ENCODE measurements around the gene SKIDA1.

SKIDA1 gene

DNA sequence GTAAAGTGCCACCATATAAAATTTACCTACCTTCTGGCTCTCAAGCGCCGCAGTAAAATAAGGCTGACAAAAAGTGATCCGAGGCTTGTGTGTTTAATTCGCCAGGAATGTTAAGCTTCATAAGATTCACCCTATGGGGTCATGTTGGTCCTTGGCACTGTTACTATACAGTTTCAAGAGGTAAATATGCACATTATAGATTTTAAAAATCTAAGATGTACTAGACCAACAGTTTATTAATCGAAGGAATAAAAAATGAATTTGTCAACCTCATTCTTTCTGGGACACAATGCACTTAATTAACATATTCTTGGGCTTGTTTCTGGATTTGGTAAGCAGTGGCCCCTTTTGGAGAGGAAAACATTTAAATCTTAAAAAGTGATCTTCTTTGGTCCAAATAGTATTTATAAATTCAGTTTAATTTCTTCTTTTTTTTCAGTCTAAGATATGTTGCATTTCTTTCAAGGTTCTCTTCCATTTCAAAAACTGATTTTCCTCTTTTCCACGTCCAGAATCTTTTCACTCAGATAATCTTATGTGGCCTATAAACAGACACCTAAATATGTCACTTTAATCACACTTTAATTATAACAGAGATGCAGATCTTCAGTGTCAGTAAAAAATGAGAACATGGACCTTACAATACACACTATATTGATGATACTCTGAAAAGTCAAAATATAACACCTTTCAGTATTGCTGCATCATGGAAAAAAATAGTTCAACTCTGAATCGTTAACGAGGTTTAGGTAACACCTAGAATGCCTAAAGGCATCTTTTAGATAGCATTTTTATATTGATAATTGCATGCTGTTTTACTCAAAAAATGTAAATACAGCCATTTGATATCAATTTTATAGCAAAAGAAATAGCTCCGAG lies 3.8 kb upstream of the SKIDA1 start:
- no peak for DNase-seq (ENCODE audit: low spot score)

GRCh38 chr10:21528236-21529031 lies 3.0 kb upstream of the SKIDA1 start:
- no peak for DNase-seq (ENCODE audit: low spot score)

GRCh38 chr10:21527598-21528235 lies 2.2 kb upstream of the SKIDA1 start:
- peak; percentile 42 for DNase-seq (ENCODE audit: low spot score)

DNA sequence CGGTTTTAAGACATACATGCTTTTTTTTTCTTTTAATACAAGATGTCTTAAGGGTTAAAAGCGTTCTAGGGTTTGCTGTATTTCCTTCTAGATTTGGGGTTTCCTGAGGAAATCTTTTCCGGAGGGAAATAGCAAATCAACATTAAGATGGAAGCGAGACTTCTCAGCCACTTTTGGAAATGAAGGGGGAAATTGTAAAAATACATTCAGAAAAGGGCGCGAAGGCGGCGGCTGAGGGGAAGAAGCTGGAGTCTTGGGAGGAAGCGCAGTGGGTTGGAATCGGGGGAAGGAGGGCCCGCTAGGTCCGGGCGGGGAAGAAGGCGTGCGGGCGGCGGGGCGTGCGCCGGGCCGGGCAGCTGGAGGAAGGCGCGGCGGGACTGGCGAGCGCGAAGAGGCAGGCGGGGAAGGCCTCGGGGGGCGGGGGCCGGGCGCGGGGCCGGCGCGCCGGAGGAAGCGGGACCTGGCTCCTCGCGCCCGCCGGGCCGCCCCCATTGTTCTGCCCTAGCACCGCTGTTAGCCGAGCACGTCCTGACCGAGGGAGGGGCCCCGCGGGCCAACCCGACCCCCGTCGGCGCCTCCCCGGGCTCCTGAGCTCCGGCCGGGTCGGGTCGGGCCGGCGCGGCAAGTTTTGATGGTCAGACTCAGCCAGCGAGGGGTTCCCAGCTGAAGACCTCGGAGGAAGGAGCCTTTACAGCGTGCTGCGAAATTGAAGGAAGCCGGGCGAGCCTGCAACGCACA lies 1.5 kb upstream of the SKIDA1 start:
- DNase-seq (ENCODE audit: low spot score), result peak; percentile 69

DNA sequence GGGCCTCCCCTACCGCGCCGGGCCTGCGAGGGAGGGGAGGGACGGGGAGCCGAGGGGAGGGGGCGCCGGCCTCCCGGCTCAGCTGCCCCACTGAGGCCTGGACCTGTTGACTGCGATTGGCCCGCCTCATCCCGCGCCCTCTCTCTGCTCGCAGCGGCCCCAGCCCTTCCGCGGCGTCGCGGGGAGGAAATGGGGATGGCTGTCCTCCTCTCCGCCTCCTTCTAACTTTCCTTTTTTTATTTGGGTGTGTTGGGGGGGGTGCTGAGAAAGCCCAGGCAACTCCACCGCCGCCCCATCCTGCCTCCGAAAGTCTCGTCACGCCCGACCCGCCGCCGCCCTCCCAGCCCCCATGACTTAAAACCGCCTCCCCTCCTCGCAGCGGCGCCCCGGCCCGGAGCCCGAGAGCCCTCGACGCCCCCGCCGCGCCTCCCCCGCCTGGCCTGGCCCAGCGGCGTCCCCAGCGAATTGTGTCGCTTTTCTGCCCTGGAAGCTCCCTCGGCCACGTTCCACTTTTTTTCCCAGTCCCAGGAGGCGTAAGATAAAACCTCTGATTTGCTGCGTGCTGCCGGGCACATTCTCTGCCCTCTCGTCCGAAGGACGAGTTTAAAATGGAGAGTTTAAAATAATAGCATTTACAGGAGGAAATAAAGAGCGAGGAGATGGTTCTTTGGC lies 842 bp upstream of the SKIDA1 start:
- DNase-seq (ENCODE audit: low spot score), result peak; percentile 85

DNA sequence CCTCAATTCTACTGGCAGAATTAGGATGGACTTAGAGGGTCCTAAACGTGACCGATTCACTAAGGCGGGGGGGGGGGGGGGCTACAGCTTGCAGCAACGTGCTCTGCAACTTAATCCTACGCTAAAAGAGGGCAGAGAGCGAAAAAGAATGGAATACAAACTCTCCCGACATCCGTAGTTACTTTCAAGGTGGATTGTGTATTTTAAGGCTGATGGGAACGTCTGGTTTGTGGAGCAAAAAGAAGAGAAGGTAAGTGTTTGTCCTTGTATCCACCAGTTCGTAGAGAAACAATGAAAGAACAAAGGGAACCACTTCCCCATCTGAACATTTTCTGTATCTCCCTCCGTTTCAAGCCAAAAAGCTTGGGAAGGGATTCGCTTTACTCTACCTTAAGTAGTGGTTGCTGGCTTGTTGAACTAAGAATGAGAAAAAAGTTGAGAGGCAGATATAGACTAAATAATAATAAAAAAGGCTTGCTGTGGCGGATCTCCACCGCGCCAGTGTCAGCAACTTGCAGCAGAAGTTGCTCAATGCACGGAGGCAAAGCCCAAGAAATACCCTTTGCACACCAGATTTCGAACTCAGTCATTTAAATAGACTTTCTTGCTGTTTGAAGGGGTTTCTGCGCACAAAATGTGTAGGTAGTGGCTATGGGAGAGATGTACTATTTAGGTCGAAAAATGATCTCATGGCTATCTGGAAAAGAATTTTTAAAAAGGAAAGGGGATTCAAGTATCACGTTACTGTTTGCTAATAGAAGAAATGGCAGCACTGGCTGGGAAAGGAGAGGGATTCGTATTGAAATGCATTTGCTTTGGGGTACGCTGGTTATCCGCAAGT lies 736 bp downstream of the SKIDA1 start:
- DNase-seq (ENCODE audit: low spot score), result peak; percentile 45

DNA sequence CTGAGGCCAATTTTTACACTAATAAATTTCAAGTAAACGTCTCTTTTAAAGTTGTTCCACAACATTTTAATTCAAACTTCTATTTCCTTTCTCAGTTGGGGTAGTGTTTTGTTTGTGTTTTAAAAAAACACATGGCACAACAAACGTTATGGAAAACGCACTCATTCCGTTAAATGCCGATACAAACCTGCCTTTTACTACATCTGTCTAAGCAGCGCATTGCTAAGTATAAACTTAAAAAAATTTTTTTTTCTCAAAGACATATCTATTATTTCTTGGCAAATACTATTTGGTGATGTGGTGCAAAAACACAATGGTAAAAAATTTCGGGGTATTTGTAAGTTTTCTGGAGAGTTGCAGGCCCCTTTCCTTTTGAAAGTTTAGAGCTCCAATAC lies 1.4 kb downstream of the SKIDA1 start:
- DNase-seq (ENCODE audit: low spot score), result no peak

GRCh38 chr10:21523557-21524008 lies 1.9 kb downstream of the SKIDA1 start:
- DNase-seq (ENCODE audit: low spot score), result no peak

GRCh38 chr10:21522631-21523406 lies 2.7 kb downstream of the SKIDA1 start:
- no peak for DNase-seq (ENCODE audit: low spot score)

DNA sequence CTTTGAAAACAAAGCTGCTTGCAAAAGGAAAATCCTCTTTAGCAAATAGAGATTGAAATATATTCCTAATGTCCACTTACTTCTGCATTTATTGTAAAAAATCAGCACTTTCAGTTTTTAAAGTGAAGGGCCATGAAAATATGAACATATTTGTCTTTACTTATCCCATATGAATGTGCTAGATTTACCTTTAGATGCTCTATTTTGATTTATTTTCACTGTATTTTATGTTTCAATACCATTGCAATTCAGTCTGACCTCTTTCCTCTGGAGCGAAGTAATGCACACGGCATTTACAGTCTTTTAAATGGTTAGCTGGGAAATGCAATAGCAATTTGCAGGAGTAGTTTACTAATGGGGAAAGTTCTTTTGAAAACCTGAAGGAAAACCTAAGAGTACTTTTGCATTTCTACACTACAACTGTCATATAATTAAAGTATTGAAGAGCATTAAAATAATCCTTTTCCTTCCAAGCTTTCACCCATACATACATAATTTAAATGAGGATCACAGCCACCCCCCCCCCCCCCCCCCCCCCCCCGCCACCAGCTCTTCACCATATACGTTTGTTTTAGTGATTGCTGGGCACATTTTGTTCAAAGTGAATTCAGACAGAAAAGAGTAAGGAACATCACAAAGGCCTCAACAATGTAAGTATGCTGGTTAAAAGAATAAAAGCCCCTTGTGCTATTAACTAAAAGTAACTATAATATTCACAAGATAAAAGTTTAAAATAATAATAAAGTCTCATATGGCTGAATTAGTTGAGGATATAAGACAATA lies 3.5 kb downstream of the SKIDA1 start:
- no peak for DNase-seq (ENCODE audit: low spot score)

DNA sequence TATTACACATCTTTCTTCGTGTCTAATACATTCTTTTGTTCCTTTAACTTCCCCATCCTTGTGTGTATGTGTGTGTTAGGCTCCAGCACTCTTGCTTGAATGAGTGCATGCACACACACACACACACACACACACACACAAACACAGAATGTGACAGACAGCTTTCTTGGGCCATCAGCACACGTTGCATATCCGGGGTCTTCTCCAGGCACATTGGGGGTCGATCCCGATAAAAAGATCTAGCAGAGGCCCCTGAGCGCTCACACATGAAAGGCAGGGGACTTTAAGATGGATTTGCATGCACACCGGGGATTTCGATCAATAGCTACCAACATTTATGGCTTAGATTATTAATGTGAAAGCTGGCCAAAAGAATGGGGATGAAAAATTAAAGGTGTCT lies 4.5 kb downstream of the SKIDA1 start:
- DNase-seq (ENCODE audit: low spot score), result no peak

- no peak for DNase-seq (ENCODE audit: low spot score)
These were observed 5.0 kb downstream of the SKIDA1 start for GRCh38 chr10:21520509-21520908.

- DNase-seq (ENCODE audit: low spot score), result peak; percentile 53
These were observed 5.5 kb downstream of the SKIDA1 start for GRCh38 chr10:21519941-21520436.

- DNase-seq (ENCODE audit: low spot score), result no peak
These were observed 6.0 kb downstream of the SKIDA1 start for GRCh38 chr10:21519397-21519933.

DNA sequence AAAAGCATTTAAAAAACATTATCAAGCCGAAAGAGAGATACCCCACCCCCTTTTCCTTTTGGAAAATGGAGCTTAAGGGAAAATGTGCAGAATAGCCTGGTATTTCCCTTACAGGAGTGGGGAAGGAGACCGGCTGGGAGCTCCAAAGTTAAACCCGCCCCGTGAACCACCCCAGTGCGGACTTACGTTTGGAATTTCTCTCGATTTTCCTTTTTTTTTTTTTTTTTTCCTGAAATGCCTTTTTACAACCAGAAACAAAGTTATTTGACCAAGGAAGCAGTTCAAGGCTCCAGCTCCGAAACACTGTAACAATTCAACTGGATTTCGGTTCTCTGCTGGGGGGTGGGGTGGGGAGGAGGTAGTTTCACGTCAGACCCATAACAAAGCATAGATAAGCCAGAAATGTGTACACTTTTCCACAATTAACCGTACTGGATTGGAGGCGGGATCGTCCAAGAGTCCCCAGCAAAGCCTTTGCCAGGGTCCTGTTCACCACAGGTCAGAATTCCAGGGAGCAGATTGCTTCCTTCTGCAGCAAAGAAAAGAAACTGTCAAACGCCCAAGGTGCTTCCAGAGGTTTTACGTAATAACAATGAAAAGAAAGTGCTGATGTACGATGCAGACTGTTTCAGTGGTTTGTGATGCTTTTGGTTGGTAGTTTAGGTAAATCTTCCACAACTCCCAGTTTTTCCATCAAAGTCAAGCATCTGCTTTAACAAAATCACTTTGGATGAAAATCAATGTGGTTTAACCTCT lies 6.7 kb downstream of the SKIDA1 start:
- DNase-seq (ENCODE audit: low spot score), result no peak

DNA sequence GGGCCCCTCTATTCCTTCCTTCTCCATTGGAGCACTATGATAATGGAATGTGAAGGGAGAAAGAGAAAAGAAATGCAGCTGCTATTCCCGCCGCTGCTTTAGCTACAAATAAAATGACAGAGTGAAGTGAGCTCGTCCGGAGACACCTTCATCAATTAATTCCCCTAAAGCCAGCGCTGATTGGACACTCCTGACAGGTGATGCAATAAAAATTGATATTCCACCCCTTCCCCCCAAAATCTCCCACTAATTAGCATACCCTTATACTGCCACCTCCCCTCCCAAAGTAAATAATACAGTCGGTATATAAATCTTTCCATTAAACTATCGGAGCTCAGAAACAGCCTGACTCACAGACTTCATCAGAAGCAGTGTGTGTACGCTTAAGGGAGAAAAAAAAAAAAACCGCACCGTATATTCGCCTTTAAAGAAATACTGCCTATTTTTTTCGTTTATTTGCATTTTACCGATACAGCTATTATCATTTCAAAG lies 7.3 kb downstream of the SKIDA1 start:
- DNase-seq (ENCODE audit: low spot score), result peak; percentile 44

Data from kidney tubule cell (primary cell).